GM19099 (cell line): ENCODE results near the gene NAV2.

Experiments
- POLR2A ChIP-seq: IDR thresholded peaks from 3 replicates; pipeline ENCODE4 v1.6.1; 2011; ENCODE audit warnings: low read depth; ENCODE audit not compliant: insufficient read length; ENCODE audit errors: extremely low read depth

NAV2 gene

DNA sequence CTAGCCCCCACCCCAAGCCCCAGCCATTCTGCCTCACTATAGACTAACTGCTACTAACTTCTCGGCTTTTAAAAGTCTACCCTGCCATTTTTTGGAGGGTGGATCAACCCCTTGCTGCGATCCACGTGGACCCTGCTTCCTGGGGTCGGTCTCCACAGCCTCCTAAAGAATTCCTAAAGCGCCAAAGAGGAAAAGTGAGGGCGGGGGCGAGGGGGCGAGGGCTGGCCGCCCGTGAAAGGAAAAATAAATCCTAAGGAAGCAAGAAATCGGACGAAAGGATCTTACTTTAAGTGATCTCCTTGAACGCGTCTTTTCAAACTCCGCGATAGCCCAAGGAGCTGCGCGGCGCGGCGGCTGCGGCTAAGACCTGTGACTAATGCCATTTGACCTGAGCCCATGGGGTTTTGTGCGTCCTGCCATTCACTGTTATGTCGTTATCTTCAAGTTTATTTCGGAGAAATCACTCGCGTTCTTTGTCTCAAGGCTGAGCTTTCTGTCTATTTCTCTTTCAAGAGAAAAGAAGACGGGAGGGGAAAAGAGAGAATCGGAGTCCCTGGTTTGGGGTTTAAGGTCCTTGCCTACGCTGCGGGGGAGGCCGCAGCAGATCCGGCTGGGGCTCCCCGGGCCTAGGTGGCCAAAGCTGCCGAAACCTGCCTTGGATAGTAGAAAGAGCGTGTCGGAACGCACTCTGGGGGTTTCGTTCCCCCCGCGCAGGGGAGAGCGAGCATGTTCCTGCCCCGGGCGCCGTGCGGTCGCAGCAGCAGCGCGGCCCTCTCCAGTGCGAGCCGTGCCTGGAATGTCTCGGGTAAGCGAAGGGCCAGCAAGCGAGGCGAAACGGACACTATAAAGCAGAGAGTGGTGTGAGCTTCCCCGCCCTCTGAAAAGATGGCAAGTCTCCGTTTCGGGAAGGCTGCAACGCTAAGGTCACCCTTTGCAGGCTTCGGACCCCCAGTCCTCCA is 450.5 kb downstream of the NAV2 start:
- TF ChIP-seq POLR2A = no peak

DNA sequence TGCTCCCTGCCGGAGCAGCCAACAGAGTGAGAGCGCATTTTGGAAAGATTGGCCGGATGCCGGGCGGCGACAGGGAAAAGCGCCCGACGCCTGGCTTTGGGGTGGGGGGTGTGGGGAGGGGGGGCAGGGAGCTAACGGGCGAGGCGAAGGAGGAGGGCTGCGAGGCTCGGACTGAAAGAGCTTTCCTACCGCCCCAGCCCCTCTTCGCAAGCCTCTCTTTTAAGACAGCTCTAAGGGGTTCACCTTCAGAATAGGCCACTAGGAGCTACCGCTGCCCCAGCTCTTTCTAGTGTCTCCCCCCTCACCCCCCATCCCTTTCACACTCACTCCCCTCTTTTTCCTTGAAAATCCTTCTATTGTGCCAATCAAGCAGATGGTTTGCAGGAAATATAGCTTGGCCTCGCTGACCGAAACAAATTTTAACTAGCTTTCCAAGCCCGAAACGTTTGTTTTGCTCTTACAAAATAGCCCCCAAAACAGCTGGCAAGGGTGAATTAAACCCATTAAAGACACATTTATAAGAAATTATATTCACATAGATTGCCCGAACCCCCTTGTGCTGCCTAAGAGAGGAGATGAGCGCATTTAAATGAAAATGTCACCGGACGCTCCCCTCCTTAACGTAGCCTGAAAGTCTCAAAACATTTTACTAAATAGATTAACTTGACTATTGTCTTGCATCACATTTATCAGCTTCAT is 451.3 kb downstream of the NAV2 start:
- TF ChIP-seq POLR2A = no peak
